ENCODE measurements around the gene CPNE1.

DNA sequence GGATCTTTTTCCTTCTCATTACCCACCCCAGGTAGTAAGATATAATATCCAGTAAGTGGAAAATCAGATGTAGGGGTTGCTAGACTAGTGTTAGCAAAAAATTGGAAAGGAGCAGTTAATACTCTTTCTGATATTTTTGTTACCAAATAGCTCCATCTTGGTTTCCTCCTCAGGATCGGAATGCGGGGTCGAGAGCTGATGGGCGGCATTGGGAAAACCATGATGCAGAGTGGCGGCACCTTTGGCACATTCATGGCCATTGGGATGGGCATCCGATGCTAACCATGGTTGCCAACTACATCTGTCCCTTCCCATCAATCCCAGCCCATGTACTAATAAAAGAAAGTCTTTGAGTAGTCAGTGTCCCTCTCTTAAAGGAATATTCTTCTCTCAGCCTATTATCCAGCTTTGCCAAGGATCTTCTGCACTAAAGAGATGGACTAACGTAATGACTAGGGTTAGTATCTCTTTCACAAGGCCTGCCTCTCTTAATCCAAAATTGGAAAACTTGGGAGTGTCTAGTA lies 36.0 kb upstream of the CPNE1 start:
- TF ChIP-seq, protein P1, sequence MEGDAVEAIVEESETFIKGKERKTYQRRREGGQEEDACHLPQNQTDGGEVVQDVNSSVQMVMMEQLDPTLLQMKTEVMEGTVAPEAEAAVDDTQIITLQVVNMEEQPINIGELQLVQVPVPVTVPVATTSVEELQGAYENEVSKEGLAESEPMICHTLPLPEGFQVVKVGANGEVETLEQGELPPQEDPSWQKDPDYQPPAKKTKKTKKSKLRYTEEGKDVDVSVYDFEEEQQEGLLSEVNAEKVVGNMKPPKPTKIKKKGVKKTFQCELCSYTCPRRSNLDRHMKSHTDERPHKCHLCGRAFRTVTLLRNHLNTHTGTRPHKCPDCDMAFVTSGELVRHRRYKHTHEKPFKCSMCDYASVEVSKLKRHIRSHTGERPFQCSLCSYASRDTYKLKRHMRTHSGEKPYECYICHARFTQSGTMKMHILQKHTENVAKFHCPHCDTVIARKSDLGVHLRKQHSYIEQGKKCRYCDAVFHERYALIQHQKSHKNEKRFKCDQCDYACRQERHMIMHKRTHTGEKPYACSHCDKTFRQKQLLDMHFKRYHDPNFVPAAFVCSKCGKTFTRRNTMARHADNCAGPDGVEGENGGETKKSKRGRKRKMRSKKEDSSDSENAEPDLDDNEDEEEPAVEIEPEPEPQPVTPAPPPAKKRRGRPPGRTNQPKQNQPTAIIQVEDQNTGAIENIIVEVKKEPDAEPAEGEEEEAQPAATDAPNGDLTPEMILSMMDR (IDR thresholded peaks at IDR 0.05), result no peak
- no peak for TF ChIP-seq POLR2A (IDR thresholded peaks at IDR 0.05)

Data from upper lobe of left lung (tissue), 4 donors.